ENCODE measurements around the gene TCF4.

TCF4 gene

DNA sequence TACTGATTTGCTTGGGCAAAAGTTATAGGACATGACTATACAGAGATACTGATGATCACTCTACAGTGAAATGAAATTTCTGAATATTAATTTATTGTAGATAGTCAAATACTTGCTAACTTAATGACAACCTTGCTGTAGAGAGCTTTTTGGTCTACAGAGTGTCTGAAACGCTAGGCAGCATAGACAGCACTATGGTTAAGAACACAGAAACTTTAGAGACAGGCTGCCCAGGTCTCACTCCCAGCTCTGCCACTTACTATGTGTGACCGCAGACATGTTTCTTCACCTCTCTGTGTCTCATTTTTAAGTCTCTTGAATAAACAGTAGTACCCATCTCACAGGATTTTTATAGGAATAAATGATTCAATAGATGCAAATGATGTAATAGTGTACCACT is 247.0 kb downstream of the TCF4 start:
- peaks cover 20% of the 10 kb centered on the region for H3K4me1 Mint-ChIP-seq (ENCODE audit: low read depth)
- no peak overlapping the region for H3K27ac Mint-ChIP-seq
- intact Hi-C loops (cut with micrococcal nuclease), result loop anchor here (5.0 to 10.0 kb wide), 3 partner anchors 54 to 1236 kb away; no protein-coding TSS in a partner anchor
- no peak overlapping the region for H3K4me3 Mint-ChIP-seq
- no peaks in the 10 kb centered on the region for H3K9me3 Mint-ChIP-seq
- no peaks in the 10 kb centered on the region for H3K27me3 Mint-ChIP-seq
- H3K36me3 Mint-ChIP-seq (ENCODE audit: low read depth), result no peaks in the 10 kb centered on the region

DNA sequence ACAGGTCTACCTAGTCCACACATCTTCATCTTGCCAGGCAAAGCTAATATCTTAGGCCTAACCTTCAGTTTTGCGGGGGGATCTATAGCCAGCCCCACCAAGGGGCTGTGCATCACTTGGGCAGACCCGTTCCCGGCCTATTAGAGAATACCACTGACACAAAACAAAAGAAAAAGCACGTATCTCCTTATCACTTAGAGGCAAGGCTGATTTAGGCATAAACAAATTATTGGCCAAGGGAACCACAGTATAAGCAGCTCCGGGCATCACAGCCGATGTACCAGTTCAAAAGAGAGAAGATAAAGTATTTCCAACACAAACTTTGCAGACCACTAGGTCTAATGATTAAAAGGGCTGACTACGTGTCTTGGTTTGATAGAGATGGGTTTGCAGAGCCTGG is 248.0 kb downstream of the TCF4 start:
- intact Hi-C loops (cut with micrococcal nuclease), result loop anchor here (5.0 to 10.0 kb wide), 4 partner anchors 55 to 1237 kb away; partner anchors contain the start of gene TCF4
- Mint-ChIP-seq H3K36me3 (ENCODE audit: low read depth) (no peaks in the 10 kb centered on the region), H3K27me3 (no peaks in the 10 kb centered on the region)

DNA sequence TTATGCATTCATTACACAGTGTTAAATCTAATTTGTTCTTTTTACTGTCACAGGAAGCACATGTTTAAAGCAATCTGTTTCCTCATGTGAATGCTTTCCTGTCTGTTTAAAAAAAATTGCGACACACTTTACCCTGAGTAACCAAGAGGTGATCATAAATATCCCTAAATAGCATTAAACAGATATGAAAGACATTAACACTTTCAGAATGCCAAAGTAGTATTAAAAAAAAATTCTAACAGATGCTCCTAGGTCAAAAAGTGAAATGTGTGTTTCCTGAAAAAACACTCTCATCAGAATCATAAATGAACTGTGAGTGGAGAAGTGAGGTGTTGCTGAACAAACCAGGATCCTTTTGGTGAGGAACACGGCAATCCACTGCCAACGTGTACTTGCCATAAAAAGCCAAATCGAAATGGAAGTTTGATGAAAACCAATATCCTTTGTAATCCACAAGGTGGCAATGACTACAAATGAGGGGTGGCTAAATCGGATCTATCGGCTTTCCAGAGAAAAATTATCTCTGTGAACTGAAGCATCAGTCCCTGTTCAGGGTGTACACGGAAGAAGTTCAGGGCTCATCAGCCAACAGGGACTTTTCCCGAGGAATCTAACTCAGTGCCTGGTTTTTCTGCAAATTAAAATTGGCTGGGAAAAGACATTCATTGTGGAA is 248.9 kb downstream of the TCF4 start:
- Mint-ChIP-seq H3K27ac (no peak overlapping the region), H3K27me3 (no peaks in the 10 kb centered on the region), H3K4me3 (no peak overlapping the region), H3K36me3 (ENCODE audit: low read depth) (no peaks in the 10 kb centered on the region), H3K9me3 (no peaks in the 10 kb centered on the region), H3K4me1 (ENCODE audit: low read depth) (peaks cover 20% of the 10 kb centered on the region)
- intact Hi-C loops (cut with micrococcal nuclease), result loop anchor here (5.0 kb wide), 1 partner anchor 248 kb away; the partner anchor contains the start of gene TCF4

More for the DNA sequence above, 248.0 kb downstream of the TCF4 start:
- peaks cover 20% of the 10 kb centered on the region for H3K4me1 Mint-ChIP-seq (ENCODE audit: low read depth)
- no peak overlapping the region for H3K4me3 Mint-ChIP-seq
- H3K9me3 Mint-ChIP-seq, result no peaks in the 10 kb centered on the region
- no peak overlapping the region for H3K27ac Mint-ChIP-seq

DNA sequence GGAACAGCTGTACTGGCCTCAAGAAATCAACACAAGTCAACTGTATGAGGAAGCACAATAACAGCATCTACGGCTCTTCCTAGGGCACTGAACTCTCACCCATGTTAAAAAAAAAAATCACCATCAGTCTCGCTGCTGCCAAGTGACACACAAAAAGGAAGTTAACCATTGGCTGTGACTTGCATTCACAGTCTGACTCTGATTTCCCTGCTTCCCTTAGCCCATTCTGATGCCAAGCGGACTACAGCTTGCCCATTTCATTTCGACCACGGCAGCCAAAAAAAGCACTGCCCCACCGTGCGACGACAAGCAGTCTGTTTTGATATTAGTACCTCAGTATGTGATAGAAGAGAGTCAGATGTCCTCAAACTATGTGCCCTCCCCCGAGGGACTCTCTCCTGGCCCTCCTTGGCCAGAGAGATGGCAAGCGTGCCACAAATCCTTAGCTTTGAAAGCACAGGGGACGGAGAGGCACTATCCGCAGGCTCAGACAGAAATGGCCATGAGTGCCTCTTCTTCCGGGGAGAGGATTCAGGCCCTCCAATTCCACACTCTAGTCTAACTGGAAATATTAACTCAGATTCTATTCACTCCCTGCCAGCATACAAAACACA is 250.0 kb downstream of the TCF4 start:
- H3K36me3 Mint-ChIP-seq (ENCODE audit: low read depth), result no peaks in the 10 kb centered on the region
- H3K27ac Mint-ChIP-seq, result peak overlapping the region; percentile 76
- H3K9me3 Mint-ChIP-seq, result no peaks in the 10 kb centered on the region
- peaks cover 20% of the 10 kb centered on the region for H3K4me1 Mint-ChIP-seq (ENCODE audit: low read depth)
- peak overlapping the region; percentile 40 for H3K4me3 Mint-ChIP-seq
- H3K27me3 Mint-ChIP-seq, result no peaks in the 10 kb centered on the region
- intact Hi-C loops (cut with micrococcal nuclease), result loop anchor here (5.0 kb wide), 1 partner anchor 249 kb away; the partner anchor contains the start of gene TCF4

DNA sequence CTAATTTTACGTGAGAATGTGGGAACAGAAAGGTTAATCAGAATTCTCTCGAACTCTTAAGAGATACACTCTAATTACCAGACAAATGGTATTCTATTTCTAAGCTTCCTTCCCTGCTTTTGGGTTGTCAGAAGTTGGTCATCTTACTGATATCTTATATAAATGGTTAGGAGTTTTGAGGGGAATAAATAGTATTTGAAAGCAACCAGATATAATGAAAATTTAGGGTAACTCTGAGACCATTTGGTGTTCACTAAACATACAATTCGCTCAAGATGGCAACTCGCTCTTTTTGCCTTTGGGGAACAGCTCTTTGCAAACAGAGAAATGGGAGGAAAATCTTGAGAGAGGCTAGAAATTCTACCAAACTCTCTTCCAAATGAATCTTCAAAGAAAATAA is 250.9 kb downstream of the TCF4 start:
- peaks cover 20% of the 10 kb centered on the region for H3K4me1 Mint-ChIP-seq (ENCODE audit: low read depth)
- H3K4me3 Mint-ChIP-seq, result no peak overlapping the region

DNA sequence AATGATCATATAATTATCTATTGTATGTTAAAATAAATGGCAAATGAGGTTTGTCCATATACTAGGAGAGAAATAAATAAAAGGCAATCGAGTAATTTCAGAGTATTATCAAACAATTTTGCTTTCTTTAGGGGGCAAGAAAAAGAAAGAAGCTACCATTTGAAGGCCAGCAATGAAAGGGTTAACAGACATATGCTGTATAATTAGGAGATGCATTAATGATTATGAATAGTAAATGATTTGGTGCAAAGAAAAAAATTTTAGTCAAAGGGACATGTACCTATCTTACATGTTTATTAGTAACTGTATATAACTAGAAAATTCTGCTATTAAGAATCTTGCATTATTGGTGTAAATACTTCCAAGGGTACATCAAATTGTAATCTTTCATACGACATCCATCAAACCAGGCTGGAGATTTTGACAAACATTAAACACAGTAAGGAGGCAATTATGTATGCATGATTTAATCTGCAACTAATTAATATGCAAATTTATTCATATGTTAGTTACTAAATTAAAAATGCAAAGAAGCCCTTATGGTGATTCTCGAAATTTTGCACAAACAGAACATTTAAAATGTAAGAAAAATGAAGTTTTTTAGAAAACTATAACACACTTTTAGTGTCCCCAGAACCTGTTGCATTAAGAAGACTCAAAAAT is 251.4 kb downstream of the TCF4 start:
- H3K4me1 Mint-ChIP-seq (ENCODE audit: low read depth), result peaks cover 22% of the 10 kb centered on the region
- H3K27ac Mint-ChIP-seq, result no peak overlapping the region
- no peaks in the 10 kb centered on the region for H3K27me3 Mint-ChIP-seq
- H3K36me3 Mint-ChIP-seq (ENCODE audit: low read depth), result no peaks in the 10 kb centered on the region
- no peaks in the 10 kb centered on the region for H3K9me3 Mint-ChIP-seq
- H3K4me3 Mint-ChIP-seq, result no peak overlapping the region
- intact Hi-C loops (cut with micrococcal nuclease), result loop anchor here (5.0 kb wide), 1 partner anchor 251 kb away; the partner anchor contains the start of gene TCF4

More for the DNA sequence above, 250.9 kb downstream of the TCF4 start:
- Mint-ChIP-seq H3K27ac (no peak overlapping the region), H3K9me3 (no peaks in the 10 kb centered on the region), H3K36me3 (ENCODE audit: low read depth) (no peaks in the 10 kb centered on the region), H3K27me3 (no peaks in the 10 kb centered on the region)
- intact Hi-C loops (cut with micrococcal nuclease), result loop anchor here (5.0 kb wide), 1 partner anchor 250 kb away; the partner anchor contains the start of gene TCF4

DNA sequence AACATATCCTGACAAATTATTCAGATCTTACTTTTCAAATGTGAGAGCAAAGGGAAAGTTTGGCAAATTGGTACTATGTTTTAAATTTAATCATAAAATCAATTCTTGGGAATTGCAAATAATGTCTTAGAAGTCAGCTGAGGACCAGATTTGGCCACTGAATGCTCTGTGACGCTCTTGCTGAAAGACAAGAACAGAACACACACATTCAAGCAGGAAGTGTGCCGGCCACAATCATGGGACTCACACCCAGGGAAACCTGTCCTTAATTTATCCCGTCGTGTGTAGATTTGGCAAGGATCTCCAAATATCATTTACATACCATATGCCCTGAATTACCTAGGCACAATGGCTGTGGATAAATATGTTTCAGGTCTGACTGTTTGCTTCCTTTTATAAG is 253.1 kb downstream of the TCF4 start:
- intact Hi-C loops (cut with micrococcal nuclease), result loop anchor here (5.0 kb wide), 1 partner anchor 252 kb away; the partner anchor contains the start of gene TCF4
- H3K4me1 Mint-ChIP-seq (ENCODE audit: low read depth), result peaks cover 29% of the 10 kb centered on the region
- no peaks in the 10 kb centered on the region for H3K36me3 Mint-ChIP-seq (ENCODE audit: low read depth)
- no peaks in the 10 kb centered on the region for H3K9me3 Mint-ChIP-seq
- H3K4me3 Mint-ChIP-seq, result no peak overlapping the region
- H3K27ac Mint-ChIP-seq, result no peak overlapping the region
- H3K27me3 Mint-ChIP-seq, result no peaks in the 10 kb centered on the region

DNA sequence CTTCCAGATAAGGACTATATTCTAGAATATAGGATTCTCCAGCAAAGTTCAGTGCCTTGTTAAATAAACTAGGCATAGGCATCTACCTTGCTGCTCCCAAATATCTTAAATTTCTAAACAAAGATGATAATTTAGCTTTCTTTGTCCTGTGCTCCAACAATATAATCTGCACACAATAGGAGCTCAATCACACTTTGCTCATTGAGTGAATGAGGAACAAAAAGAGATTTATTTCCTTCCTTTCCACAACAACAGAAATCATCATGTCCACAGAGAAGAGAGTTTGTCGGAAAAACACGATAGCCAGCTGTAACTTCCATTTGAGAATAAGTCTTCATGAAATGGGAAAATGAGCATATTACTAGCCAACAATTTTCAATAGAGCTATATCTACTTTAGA is 256.7 kb downstream of the TCF4 start:
- no peak overlapping the region for H3K27ac Mint-ChIP-seq
- H3K4me1 Mint-ChIP-seq (ENCODE audit: low read depth), result peaks cover 14% of the 10 kb centered on the region
- H3K4me3 Mint-ChIP-seq, result no peak overlapping the region
- intact Hi-C loops (cut with micrococcal nuclease), result no loop called here
- no peaks in the 10 kb centered on the region for H3K36me3 Mint-ChIP-seq (ENCODE audit: low read depth)
- no peaks in the 10 kb centered on the region for H3K9me3 Mint-ChIP-seq
- no peaks in the 10 kb centered on the region for H3K27me3 Mint-ChIP-seq

DNA sequence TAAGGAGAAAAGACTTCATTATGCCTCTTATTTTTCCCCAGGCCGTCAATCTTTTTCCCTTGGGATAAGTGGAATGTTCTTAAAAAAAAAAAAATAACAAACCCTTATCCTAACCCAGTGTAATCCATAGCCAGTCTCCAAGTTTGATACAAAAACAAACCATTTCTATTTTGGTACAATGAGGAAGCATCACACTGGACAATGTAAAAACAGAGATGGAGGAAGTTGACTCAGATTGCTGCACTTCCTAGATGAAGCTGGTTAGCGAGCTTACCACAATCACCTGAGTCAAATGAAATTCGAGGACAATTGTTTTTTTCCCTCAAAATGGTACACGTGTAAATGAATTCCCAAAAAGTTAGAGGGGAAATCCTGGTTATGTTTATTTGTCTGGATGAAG is 259.7 kb downstream of the TCF4 start:
- Mint-ChIP-seq H3K27ac (no peak overlapping the region), H3K27me3 (no peaks in the 10 kb centered on the region), H3K4me3 (no peak overlapping the region), H3K9me3 (no peaks in the 10 kb centered on the region), H3K4me1 (ENCODE audit: low read depth) (peaks cover 18% of the 10 kb centered on the region), H3K36me3 (ENCODE audit: low read depth) (no peaks in the 10 kb centered on the region)
- intact Hi-C loops (cut with micrococcal nuclease), result no loop called here

DNA sequence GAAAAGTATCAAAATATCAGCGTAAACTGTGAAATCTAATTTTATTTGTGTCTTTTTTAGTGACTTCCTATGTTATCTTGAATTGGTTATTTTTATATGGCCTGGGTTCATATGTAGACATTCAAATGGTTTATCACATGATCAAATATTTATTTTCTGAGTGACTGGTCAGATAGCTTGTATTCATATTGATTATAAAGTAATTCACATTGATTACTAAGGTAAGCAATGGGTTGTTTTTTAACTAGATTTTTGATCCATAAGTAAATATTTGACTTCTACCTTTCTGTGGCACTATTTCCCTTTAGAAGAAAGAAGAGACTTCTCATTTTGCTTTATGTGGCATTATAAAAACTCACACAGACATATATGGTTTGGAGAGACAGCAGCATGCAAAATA is 260.5 kb downstream of the TCF4 start:
- H3K4me3 Mint-ChIP-seq, result no peak overlapping the region
- H3K36me3 Mint-ChIP-seq (ENCODE audit: low read depth), result no peaks in the 10 kb centered on the region
- intact Hi-C loops (cut with micrococcal nuclease), result no loop called here
- H3K9me3 Mint-ChIP-seq, result no peaks in the 10 kb centered on the region
- H3K4me1 Mint-ChIP-seq (ENCODE audit: low read depth), result peaks cover 21% of the 10 kb centered on the region
- no peak overlapping the region for H3K27ac Mint-ChIP-seq
- H3K27me3 Mint-ChIP-seq, result no peaks in the 10 kb centered on the region

DNA sequence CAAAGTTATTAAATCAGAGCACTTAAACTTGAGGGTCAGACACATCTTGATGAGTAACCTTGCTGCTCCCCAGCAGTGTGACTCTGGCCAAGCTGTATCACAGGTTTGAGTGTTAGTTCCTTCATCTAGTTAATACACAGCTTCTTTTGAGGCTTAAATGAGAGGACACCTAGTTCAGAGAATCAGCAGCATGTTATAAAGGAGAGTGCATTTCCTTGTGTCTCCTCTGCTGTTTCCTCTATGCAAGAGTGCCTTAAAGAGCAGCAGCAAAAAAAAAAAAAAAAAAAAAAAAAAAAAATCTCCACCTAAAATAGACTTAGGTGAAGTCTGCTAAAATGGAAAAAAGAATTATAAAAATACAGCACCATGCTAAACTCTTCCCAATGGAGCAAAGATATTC is 261.9 kb downstream of the TCF4 start:
- Mint-ChIP-seq H3K36me3 (ENCODE audit: low read depth) (peaks cover 7% of the 10 kb centered on the region), H3K9me3 (no peaks in the 10 kb centered on the region), H3K27me3 (no peaks in the 10 kb centered on the region), H3K27ac (no peak overlapping the region), H3K4me3 (no peak overlapping the region), H3K4me1 (ENCODE audit: low read depth) (peaks cover 16% of the 10 kb centered on the region)
- intact Hi-C loops (cut with micrococcal nuclease), result no loop called here

DNA sequence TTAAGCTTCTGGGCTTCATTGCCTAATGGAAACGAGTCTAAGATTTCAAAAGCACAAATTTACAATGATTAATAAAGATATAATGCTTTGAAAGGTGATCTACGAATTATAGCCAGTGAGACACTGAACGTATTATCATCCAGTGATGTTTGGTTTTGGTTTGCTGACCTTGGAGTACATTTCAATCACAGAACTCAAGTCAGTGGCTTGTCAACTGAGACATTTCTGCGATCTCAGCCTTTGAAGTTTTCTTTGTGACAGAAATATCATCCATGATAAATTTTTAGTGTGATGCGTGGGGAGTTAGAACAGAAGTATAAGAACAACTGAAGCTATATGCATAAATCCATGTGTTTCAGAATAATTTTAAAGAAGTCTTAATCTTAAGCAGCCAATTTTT is 263.8 kb downstream of the TCF4 start:
- H3K27ac Mint-ChIP-seq, result no peak overlapping the region
- H3K4me1 Mint-ChIP-seq (ENCODE audit: low read depth), result peaks cover 22% of the 10 kb centered on the region
- peaks cover 16% of the 10 kb centered on the region for H3K36me3 Mint-ChIP-seq (ENCODE audit: low read depth)
- H3K27me3 Mint-ChIP-seq, result no peaks in the 10 kb centered on the region
- intact Hi-C loops (cut with micrococcal nuclease), result no loop called here
- H3K4me3 Mint-ChIP-seq, result no peak overlapping the region
- H3K9me3 Mint-ChIP-seq, result no peaks in the 10 kb centered on the region

DNA sequence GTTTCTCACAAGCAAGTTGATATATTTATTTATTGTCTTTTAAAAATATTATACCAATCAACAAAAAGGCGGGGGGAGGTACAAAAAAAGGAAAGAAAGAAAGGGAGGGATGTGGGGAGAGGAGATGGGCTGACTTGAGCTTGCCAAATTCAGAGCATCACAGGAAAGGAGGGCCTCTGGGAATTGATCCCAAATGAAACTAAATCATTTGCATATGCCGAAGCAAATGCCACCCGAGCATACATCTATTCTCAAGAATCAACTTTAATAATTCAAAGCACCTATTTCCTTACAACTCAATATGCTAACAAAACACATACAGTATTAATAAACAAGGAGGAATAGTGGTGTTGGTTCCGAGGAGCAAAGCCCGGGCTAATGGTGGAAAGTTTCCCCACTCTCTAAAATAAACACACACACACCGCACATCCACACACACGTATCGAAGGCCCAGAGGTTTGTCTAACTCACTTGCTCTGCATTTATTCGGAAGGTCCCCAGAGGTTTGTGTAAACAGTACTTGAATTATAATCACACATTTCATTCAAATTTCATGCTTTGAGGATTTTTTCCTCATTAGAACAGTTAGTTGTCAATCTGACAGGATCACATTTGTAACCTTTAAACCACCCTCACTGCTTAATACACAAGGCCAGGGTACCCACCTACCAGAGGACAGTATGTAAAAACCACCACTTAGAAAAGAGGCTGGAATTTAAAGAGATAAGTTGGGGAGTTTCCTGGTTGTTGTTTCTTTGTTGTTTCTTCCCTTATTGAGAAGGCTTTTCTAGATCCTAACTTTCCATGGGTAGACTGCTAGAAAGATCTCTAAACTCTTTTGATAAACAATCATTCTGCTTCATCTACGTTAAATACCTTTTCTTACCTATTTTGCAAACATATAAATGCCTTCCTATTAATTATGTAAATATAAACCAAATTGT is 264.7 kb downstream of the TCF4 start:
- intact Hi-C loops (cut with micrococcal nuclease), result loop anchor here (2.0 kb wide), 1 partner anchor 265 kb away; the partner anchor contains the start of gene TCF4
- H3K4me3 Mint-ChIP-seq, result no peak overlapping the region
- H3K9me3 Mint-ChIP-seq, result no peaks in the 10 kb centered on the region
- peaks cover 24% of the 10 kb centered on the region for H3K4me1 Mint-ChIP-seq (ENCODE audit: low read depth)
- H3K27ac Mint-ChIP-seq, result peak overlapping the region; percentile 83
- peaks cover 23% of the 10 kb centered on the region for H3K36me3 Mint-ChIP-seq (ENCODE audit: low read depth)
- no peaks in the 10 kb centered on the region for H3K27me3 Mint-ChIP-seq

Data from dendritic cell treated with granulocyte-macrophage colony-stimulating factor and Interleukin-4, amounts not matched to agents 40 ng/mL and 50 ng/mL, for 4 days (primary cell).